IPS-11a (cell line): Measurements from ENCODE around the gene WDR89.
A peak's percentile ranks its signal among the peaks of the same experiment; 100 is the strongest.
"Not testable (repeated sequence)": the region's sequence is repeated elsewhere in the genome, so short reads cannot be mapped to it uniquely, and the experiment has no call there.

Experiments used
- H3K4me3 ChIP-seq: one replicate; pipeline ENCODE4 v1.5.1; 2013; ENCODE audit warnings: low read depth, low read length, control low read depth

Gene WDR89

GRCh38 chr14:63654936-63655335, 13.3 kb upstream of the WDR89 start:
- H3K4me3 ChIP-seq = no peak overlapping the region

DNA sequence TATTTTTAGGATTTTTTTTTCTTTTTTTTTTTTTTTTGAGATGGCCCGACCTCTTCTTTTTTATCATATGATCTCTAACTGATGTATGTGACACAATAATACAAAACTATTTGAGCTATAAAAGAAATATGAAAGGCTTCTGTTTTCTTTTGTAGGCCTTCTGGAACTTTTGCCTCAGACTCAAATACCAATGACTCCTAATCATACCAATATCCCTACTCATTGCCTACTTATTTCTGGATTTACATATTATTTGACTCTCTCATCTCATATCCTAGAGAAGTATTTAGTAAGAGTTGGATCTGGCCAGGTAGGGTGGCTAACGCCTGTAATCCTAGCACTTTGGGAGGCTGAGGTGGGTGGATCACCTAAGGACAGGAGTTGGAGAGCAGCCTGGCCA, 12.7 kb upstream of the WDR89 start:
- no peak overlapping the region for H3K4me3 ChIP-seq

GRCh38 chr14:63652406-63652805, 10.7 kb upstream of the WDR89 start:
- no peak overlapping the region for H3K4me3 ChIP-seq

DNA sequence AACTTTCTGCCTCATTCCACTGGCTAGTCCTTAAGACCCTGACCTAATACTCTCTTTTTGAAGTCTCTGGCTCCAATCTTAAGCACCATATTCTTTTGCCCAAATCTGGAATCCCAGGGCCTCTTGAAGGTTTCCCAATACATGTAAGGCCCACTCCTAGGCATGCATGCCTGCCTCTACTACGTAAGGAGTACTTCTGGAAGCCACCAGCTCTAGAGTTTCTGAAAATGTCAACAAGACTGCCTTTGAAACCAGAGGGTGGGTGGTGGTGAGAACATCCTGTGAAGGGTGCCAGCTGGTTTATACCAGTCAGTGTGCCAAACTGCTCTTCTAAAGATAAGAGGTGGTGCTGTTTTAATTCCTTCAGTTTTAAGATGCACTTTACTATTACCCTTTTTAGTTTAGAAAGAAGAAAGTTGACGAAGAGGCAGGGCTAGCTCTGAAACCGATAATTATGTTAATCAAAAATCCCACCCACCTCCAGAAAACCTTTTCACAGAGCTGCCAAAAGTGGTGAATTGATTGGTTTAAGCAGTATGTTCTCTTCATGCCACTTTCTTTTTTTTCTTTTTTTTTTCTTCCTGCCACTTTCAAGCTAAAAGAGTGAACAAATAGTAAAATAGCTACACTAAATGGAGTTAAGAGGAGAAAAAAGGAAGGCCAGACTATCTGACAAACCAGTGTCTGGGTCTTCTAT, 8.7 kb upstream of the WDR89 start:
- no peak overlapping the region for H3K4me3 ChIP-seq

- H3K4me3 ChIP-seq = no peak overlapping the region
Observed at GRCh38 chr14:63647696-63648410, 6.2 kb upstream of the WDR89 start.

DNA sequence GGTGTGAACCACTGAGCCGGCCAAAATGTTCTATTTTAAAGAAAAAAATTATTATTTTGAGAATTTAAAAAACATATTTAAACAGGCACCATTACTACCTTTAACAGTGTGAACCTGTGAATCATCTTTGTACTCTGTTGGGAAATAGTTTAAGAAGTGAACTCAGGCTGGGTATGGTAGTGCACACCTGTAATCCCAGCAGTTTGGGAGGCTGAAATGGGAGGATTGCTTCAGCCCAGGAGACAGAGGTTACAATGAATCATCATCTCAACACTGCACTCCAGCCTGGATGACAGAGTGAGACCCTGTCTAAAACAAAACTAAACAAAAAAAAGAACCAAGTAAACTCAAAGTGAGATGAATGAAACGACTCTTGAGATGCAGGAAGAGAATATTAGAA, 3.1 kb upstream of the WDR89 start:
- H3K4me3 ChIP-seq = no peak overlapping the region

- peak overlapping the region; percentile 86 for H3K4me3 ChIP-seq
Observed at GRCh38 chr14:63642656-63643382, 1.1 kb upstream of the WDR89 start.

- peak overlapping the region; percentile 86 for H3K4me3 ChIP-seq
Observed at GRCh38 chr14:63642229-63642611, 549 bp upstream of the WDR89 start.

- no peak overlapping the region for H3K4me3 ChIP-seq
Observed at GRCh38 chr14:63638493-63638892, 3.2 kb downstream of the WDR89 start.

DNA sequence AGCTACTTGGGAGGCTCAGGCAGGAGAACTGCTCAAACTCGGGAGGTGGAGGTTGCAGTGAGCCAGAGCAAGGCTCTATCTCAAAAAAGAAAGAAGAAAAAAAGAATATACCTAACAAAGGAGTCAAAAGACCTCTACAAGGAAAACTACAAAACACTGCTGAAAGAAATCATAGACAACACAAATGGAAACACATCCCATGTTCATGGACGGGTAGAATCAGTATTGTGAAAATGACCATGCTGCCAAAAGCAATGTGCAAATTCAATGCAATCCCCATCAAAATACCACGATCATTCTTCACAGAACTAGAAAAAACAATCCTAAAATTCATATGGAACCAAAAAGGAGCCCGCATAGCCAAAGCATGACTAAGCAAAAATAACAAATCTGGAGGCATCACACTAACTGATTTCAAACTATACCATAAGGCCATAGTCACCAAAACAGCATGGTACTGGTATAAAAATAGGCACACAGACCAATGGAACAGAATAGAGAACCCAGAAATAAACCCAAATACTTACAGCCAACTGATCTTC, 5.5 kb downstream of the WDR89 start:
- not testable (repeated sequence) for H3K4me3 ChIP-seq

GRCh38 chr14:63633801-63634200, 7.9 kb downstream of the WDR89 start:
- H3K4me3 ChIP-seq = no peak overlapping the region

DNA sequence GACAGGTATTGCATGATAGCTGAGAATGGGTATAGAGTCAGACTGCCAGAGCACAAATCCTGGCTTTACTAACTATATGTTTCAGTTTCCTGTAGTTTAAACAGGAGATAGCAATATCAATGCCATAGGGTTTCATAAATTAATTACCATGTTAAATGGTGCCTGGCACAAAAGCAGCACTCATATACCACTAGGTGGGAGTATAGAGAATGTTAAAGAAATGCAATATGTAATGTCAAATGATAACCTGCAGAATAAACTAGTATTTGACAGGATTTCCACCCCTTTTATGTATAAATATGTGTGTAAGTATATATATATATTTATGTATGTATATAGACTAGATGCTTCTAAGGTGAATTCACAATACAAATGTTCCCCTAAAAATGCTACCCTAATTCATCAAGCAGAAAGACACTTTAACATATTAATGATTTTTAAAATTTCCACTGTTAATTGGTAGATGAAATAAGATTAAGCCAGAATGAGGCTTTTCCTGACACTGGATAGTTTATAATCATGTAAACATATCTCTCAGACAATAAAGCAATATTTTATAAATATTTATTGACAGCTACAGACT, 8.6 kb downstream of the WDR89 start:
- H3K4me3 ChIP-seq = no peak overlapping the region

DNA sequence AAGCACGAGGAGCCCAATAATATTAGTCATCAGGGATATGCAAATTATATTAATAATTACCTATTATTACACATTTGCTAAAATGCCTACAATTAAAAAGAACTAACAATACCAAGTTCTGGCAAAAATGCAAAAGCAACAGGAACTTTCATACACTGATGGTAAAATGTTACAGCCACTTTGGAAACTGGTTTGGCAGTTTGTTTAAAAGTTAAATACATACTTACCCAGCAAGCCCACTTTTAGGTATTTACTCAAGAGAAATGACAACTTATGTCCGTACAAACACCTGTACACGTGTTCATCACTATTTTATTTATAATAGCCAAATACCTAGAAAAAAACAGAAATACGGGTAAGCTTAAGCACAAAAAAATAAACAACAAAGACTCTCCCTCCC, 17.0 kb downstream of the WDR89 start:
- H3K4me3 ChIP-seq = no peak overlapping the region

- H3K4me3 ChIP-seq = no peak overlapping the region
Observed at GRCh38 chr14:63624203-63624602, 17.5 kb downstream of the WDR89 start.

GRCh38 chr14:63621975-63622374, 19.7 kb downstream of the WDR89 start:
- H3K4me3 ChIP-seq = not testable (repeated sequence)

DNA sequence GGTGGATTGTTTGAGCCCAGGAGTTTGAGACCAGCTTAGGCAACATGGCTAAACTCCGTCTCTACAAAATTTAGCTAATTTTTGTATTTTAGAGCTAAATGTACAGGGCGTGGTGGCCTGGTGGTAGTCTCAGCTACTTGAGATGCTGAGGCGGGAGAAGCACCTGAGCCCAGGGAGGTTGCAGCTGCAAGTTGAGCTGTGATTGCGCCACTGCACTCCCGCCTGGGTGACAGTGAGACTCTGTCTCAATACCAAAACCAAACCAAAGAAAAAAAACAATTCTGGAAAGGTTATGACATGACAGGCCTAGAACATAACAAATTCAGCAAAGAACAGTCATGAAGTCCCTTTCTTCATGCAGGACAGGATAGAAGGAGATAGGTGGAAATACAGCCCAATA, 25.7 kb downstream of the WDR89 start:
- no peak overlapping the region for H3K4me3 ChIP-seq

DNA sequence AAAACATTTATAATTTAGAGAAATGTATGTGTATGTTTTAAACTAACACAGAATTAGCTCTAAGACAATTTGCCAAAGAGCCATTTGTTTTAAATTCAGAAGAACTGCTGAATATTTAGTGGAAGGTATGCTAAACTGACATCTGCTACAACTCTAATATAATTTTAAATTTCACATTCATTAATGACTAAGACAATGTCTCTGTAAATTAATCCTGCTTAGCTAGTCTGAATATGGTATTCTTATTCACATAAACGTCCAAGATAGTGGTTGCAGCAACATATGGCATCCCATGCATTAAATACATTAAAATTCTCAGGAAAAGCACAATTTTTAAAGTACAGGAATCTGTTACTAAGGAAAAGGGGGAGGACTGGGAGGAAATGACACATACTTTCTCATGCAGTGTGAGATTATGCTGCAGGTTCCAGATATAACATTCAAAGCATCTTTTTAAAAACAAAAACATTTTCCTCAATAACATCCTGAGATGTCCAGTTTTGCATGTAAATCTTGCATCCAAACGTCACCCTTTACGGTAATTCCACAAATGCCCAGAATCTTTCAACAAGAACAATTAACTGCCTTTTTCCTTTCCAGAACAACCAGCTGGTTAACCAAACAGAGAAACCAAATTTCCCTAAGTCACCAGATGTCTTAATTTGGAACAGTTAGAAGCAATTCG, 26.9 kb downstream of the WDR89 start:
- H3K4me3 ChIP-seq = no peak overlapping the region

GRCh38 chr14:63611078-63611477, 30.6 kb downstream of the WDR89 start:
- no peak overlapping the region for H3K4me3 ChIP-seq

- H3K4me3 ChIP-seq = no peak overlapping the region
Observed at GRCh38 chr14:63605041-63605532, 36.6 kb downstream of the WDR89 start.

- H3K4me3 ChIP-seq = no peak overlapping the region
Observed at GRCh38 chr14:63604626-63605025, 37.0 kb downstream of the WDR89 start.
